NB4 (cell line): ENCODE data around the gene LAD1.

Experiments used
- CTCF ChIP-seq: IDR thresholded peaks from one replicate; pipeline ENCODE4 v1.5.1; 2012; ENCODE audit warnings: low read depth, low read length
- MAX ChIP-seq: IDR thresholded peaks from 2 replicates; pipeline ENCODE4 v1.6.1; 2011; ENCODE audit warnings: low read depth, low read length
- MYC ChIP-seq: IDR thresholded peaks from 2 replicates; pipeline ENCODE4 v1.6.1; 2011; ENCODE audit warnings: low read depth, low read length
- POLR2A ChIP-seq: IDR thresholded peaks from 2 replicates; pipeline ENCODE4 v1.6.1; 2011; ENCODE audit warnings: mild to moderate bottlenecking; ENCODE audit not compliant: insufficient read length; ENCODE audit errors: extremely low read depth

GRCh38 chr1:201386208-201386607 lies 12.9 kb downstream of the LAD1 start:
- TF ChIP-seq POLR2A, result no peak
- no peak for TF ChIP-seq MAX
- TF ChIP-seq CTCF, result no peak
- no peak for TF ChIP-seq MYC
